Nephron (organoid): ENCODE data around the gene TBCK.
"Not testable (repeated sequence)": the region's sequence is repeated elsewhere in the genome, so short reads cannot be mapped to it uniquely, and the experiment has no call there.

Experiments
- H3K27ac Mint-ChIP-seq, 3 experiments: 2 replicates each; pipeline ENCODE4 v1.8.0; 2020; ENCODE audit warnings: mixed read lengths in 3 of 3, mild to moderate bottlenecking in 2 of 3, moderate library complexity in 1 of 3
- H3K27me3 Mint-ChIP-seq: 2 replicates; pipeline ENCODE4 v1.8.0; 2021; ENCODE audit warnings: low read depth, mild to moderate bottlenecking, moderate library complexity, mixed read lengths
- H3K36me3 Mint-ChIP-seq: 2 replicates; pipeline ENCODE4 v1.8.0; 2020; ENCODE audit warnings: low read depth, mixed read lengths
- H3K4me1 Mint-ChIP-seq: 2 replicates; pipeline ENCODE4 v1.8.0; 2020; ENCODE audit warnings: mixed read lengths
- H3K4me3 Mint-ChIP-seq, 3 experiments: 2 replicates each; pipeline ENCODE4 v1.8.0; 2020; ENCODE audit warnings: mild to moderate bottlenecking in 3 of 3, mixed read lengths in 3 of 3, moderate library complexity in 2 of 3
- H3K9me3 Mint-ChIP-seq: 2 replicates; pipeline ENCODE4 v1.8.0; 2020; ENCODE audit warnings: mixed read lengths
- TF ChIP-seq, protein P1 (sequence below), 3 experiments: fragments of 200-600 bp; sonication (generic); IDR thresholded peaks; one replicate each; pipeline ENCODE4 v1.5.0; 2021; ENCODE audit warnings: antibody characterized with exemption in 3 of 3; ENCODE audit not compliant: unreplicated experiment in 3 of 3

TBCK gene

DNA sequence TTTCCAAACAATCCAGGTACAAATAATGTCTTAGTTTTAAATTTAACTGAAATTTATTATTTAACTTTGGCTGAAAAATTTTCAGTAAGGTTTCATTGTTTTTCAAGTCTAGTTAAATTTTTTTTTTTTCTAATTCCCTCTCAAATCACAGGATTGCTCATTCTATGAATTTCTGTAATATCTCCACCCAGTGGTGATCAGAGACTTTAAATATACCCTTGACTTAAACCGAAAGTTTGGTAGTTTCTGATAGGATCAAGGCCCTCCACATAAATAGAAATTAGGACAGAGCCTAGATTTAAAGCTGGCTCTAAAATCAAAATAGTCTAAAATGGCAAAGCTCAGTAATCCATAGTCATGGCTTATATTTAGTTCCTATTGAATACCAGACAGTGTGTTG is 175.4 kb downstream of the TBCK start:
- Mint-ChIP-seq H3K9me3 (peaks cover 3% of the 10 kb centered on the region), H3K27ac (no peak overlapping the region), H3K36me3 (peaks cover 10% of the 10 kb centered on the region), H3K4me3 (no peak overlapping the region), H3K27me3 (no peaks in the 10 kb centered on the region), H3K4me1 (peaks cover 5% of the 10 kb centered on the region)
- TF ChIP-seq, protein P1, sequence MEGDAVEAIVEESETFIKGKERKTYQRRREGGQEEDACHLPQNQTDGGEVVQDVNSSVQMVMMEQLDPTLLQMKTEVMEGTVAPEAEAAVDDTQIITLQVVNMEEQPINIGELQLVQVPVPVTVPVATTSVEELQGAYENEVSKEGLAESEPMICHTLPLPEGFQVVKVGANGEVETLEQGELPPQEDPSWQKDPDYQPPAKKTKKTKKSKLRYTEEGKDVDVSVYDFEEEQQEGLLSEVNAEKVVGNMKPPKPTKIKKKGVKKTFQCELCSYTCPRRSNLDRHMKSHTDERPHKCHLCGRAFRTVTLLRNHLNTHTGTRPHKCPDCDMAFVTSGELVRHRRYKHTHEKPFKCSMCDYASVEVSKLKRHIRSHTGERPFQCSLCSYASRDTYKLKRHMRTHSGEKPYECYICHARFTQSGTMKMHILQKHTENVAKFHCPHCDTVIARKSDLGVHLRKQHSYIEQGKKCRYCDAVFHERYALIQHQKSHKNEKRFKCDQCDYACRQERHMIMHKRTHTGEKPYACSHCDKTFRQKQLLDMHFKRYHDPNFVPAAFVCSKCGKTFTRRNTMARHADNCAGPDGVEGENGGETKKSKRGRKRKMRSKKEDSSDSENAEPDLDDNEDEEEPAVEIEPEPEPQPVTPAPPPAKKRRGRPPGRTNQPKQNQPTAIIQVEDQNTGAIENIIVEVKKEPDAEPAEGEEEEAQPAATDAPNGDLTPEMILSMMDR (IDR thresholded peaks at IDR 0.05; ENCODE audit: unreplicated experiment in 3 of 3): peak in 1 of 3 experiments; percentile 7

DNA sequence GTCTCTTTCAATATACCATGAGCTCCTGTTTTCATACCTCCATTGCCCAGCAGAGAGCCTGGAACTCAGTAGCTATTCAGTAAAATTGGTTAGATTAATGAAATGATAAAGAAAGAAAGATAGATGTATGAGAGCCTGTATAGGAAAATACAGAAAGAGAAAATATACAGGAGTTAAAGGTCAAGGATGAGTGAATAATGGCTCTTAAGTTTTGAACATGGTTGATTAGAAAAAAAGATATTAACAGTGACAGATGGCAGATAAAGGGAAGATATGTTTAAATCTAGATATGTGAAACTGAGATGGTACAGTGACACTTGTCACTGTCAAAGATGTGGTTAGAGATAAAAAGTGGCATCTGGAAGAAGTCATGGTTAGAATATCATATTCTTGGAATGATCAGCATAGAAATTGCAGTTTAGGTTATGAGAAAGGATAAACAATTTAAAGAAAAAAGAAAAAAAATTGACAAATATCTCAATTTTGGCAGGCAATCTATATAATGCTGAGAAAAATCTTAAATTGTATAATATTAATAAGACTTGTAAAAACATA is 179.2 kb downstream of the TBCK start:
- peaks cover 21% of the 10 kb centered on the region for H3K36me3 Mint-ChIP-seq
- TF ChIP-seq, protein P1 (IDR thresholded peaks at IDR 0.05; ENCODE audit: unreplicated experiment in 3 of 3): no peak
- peaks cover 5% of the 10 kb centered on the region for H3K4me1 Mint-ChIP-seq
- no peak overlapping the region for H3K4me3 Mint-ChIP-seq
- no peak overlapping the region for H3K27ac Mint-ChIP-seq
- H3K9me3 Mint-ChIP-seq: peaks cover 6% of the 10 kb centered on the region
- H3K27me3 Mint-ChIP-seq: no peaks in the 10 kb centered on the region

DNA sequence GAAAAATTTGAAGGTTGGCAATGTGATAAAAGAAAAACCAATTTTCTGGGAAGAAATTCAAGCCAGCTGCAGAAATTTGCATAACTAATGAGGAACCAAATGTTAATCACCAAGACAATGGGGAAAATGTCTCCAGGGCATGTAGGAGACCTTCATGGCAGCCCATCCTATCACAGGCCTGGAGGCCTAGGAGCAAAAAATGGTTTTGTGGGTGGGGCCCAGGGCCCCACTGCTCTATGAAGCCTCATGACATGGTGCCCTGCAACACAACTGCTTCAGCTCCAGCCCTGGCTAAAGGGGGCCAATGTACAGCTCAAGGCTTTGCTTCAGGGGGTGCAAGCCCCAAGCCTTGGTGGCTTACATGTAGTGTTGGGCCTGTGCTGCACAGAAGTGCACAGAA is 184.0 kb downstream of the TBCK start:
- TF ChIP-seq, protein P1 (IDR thresholded peaks at IDR 0.05; ENCODE audit: unreplicated experiment in 3 of 3): no peak
- Mint-ChIP-seq H3K9me3 (peaks cover 10% of the 10 kb centered on the region), H3K4me3 (no peak overlapping the region), H3K27ac (no peak overlapping the region), H3K4me1 (peaks cover 5% of the 10 kb centered on the region), H3K36me3 (peaks cover 27% of the 10 kb centered on the region), H3K27me3 (no peaks in the 10 kb centered on the region)

DNA sequence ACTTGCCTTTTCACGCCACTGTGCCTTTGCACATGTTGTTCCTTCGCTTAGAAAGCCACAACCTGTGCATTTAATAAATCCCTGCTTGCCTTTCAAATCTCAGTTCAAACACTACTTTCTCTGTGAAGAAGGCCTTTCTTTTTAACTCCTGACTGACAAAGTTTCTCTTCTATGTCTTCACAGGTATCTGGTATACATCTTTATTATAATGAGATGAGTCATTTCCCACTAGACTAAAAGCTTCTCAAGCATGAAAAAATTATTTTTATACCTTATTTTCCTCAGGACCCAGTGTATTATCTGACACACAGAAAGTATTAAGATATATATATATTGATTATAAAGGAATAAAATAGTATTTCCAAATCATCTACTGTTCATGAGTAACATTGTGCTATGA is 189.9 kb downstream of the TBCK start:
- Mint-ChIP-seq H3K4me3 (no peak overlapping the region), H3K27ac (no peak overlapping the region), H3K9me3 (peaks cover 13% of the 10 kb centered on the region), H3K4me1 (no peaks in the 10 kb centered on the region), H3K27me3 (no peaks in the 10 kb centered on the region), H3K36me3 (peaks cover 30% of the 10 kb centered on the region)
- TF ChIP-seq, protein P1 (IDR thresholded peaks at IDR 0.05; ENCODE audit: unreplicated experiment in 3 of 3): no peak

DNA sequence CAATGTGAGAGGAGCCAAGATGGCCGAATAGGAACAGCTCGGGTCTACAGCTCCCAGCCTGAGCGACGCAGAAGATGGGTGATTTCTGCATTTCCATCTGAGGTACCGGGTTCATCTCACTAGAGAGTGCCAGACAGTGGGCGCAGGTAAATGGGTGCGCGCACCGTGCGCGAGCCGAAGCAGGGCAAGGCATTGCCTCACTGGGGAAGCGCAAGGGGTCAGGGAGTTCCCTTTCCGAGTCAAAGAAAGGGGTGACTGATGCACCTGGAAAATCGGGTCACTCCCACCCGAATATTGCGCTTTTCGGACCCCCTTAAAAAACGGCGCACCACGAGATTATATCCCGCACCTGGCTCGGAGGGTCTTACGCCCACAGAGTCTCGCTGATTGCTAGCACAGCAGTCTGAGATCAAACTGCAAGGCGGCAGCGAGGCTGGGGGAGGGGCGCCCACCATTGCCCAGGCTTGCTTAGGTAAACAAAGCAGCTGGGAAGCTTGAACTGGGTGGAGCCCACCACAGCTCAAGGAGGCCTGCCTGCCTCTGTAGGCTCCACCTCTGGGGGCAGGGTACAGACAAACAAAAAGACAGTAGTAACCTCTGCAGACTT is 196.0 kb downstream of the TBCK start:
- not testable (repeated sequence) for H3K4me1 Mint-ChIP-seq, H3K27me3 Mint-ChIP-seq, H3K4me3 Mint-ChIP-seq
- H3K27ac Mint-ChIP-seq: peak overlapping the region in 1 of 3 experiments; percentile 29
- peaks cover 48% of the 10 kb centered on the region for H3K36me3 Mint-ChIP-seq
- peaks cover 11% of the 10 kb centered on the region for H3K9me3 Mint-ChIP-seq

DNA sequence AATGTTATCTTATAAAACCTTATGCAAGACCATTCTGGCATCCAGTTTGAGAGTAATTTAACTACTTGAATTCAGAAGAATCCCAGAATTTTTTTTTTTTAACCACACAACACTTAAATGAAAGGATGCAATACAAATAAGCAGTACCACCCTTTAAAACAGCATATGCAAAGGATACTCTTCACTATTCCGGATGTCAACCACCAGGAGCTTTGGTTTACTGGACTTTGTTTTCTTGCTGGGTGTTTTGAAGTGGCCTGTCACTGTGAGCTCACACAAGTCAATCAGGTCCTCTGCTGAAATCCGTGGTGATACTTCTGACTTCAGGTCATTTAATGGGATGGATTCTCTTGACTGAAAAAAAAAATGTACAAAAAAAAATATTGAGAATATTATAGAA is 200.0 kb downstream of the TBCK start:
- H3K27ac Mint-ChIP-seq: no peak overlapping the region
- no peak overlapping the region for H3K4me3 Mint-ChIP-seq
- peaks cover 71% of the 10 kb centered on the region for H3K36me3 Mint-ChIP-seq
- peaks cover 30% of the 10 kb centered on the region for H3K9me3 Mint-ChIP-seq
- TF ChIP-seq, protein P1 (IDR thresholded peaks at IDR 0.05; ENCODE audit: unreplicated experiment in 3 of 3): no peak
- no peaks in the 10 kb centered on the region for H3K4me1 Mint-ChIP-seq
- no peaks in the 10 kb centered on the region for H3K27me3 Mint-ChIP-seq
